HG03432 (cell line): ENCODE results near the gene LHFPL5.

Experiments used
- ATAC-seq: cut with Tn5 transposase; IDR thresholded peaks from one replicate; pipeline ENCODE4 v1.9.1; 2021; ENCODE audit warnings: mild to moderate bottlenecking, moderate library complexity; ENCODE audit not compliant: unreplicated experiment

LHFPL5 gene

DNA sequence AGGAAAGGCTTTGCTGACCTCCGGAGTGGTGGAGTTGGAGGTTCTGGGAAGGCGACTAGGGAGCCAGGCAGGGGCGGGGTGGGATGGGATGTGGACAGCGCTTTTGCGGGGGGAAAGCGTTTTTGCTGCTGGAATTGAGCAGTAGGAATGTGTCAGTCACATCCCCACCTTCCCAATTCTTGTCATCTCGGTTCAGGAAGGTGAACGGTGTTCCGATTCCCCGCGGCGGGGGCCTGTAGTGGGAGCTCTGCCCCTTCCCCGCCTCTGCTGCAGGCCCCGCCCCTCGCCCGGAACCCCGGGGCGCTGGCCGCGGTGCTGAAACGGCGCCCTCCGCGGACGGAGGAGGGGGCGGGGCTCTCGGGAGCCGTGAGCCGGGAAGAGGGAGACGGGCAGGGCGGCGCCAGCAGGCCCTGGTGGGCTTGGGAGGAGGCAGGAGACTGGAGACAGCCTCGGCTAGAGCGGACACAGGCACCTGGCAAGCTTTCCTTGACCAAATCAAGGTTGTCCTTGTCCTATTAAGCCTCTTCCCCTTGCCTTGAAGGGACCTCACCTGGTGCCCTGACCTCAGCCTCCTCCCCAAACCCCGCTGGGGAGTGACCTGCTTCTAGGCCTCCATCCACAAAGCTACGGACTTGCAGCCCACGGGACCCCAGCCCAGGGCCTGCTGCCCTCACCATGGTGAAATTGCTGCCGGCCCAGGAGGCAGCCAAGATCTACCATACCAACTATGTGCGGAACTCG is at the start of gene LHFPL5:
Gene LHFPL5, plus strand, starts transcription at position 357 of the 741 bp plus-strand sequence. Its CDS starts 319 bp downstream, at position 676.
- ATAC-seq = no peak

DNA sequence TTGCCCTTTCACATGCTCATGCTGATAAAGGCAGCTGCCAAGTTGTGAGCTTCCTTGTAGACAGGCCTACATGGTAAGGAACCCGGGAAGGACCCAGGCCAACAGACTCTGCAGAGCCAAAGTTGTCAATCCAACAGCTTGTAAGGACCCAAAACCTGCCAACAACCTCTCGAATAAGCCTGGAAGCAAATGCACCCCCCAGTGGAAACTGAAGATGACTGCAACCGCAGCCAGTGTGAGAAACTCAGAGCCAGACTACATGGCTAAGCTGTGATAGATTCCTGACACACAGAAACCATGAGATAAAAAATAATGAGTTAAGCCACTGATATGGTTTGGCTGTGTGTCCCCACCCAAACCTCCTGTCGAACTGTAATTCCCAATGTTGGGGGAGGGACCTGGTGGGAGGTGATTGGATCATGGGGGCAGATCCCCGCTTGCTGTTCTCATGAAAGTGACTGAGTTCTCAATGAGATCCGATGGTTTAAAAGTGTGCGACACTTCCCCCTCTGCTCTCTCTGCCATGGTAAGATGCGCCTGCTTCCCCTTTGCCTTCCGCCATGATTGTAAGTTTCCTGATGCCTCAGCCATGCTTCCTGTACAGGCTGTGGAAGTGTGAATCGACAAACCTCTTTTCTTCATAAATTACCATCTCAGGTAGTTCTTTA is 47.6 kb upstream of the LHFPL5 start:
- ATAC-seq = no peak

DNA sequence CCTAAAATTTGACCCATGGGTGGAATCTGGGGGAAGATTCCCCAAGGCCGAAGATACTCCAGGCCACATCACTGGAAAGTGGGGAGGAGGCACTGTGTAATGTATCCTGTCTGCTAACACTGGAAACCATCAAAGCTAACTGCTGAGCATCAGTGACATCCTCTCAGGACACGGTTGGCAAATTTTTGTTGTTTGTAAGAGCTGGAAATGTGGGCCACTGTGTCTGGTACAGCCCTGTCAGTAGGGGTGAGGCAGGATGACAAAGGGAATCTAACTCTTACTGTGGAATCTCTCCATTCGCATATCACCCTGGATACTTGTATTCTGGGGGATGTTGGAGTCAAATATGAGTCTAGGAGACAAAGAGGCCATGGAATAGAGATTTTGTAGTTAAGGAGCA is 45.7 kb upstream of the LHFPL5 start:
- no peak for ATAC-seq

DNA sequence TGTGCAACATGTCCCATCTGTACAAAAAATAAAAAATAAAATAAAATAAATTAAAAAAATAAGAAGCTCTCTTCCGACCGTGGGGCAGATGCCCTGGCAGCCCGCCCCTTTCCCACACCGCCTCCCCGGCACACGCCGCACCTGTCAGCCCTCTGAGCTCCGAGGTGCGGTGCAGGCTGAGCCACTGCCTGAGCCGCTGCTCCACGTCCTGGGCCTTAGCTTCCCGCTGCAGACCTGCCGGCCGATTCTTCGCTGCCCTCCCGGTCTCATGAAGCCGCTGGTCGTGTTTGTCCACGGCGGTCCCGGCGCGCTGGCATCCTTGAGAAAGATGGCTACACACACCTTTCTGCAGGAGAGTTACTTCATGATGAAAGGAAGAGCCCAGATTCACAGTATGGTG is 39.4 kb upstream of the LHFPL5 start:
- no peak for ATAC-seq

DNA sequence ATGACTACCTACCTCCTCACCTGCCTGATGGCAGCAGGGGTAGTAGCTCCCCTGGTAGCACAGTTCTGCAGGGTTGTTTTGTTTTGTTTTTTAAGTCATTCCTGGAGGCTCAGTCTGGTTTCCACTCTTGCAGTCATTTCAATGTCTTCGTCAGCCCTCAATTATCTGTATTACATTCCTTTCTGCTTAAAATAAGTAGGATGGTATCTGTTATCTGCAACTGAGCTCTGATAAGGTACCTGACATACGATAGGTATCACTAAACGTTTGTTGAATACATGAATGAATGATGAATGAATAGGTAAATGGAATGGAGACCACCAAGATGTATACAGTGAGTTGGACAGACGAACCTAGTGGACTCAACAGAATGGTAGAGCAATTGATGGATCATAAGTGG is 35.9 kb upstream of the LHFPL5 start:
- no peak for ATAC-seq

DNA sequence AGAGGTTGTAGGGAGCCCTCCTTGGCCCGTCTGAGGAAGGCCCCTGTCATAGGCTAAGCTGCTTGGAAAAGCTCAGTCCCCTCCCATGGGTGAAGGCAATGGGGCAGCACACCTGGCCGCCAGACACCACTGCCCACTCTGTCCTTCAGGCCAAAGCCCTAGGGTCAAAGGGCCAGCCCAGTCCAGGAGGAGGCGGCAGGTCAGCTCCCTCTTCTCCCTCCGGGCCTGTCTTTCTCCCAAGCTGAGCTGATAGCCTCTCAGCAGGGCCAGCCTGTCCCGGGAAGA is 33.9 kb upstream of the LHFPL5 start:
- ATAC-seq = no peak

DNA sequence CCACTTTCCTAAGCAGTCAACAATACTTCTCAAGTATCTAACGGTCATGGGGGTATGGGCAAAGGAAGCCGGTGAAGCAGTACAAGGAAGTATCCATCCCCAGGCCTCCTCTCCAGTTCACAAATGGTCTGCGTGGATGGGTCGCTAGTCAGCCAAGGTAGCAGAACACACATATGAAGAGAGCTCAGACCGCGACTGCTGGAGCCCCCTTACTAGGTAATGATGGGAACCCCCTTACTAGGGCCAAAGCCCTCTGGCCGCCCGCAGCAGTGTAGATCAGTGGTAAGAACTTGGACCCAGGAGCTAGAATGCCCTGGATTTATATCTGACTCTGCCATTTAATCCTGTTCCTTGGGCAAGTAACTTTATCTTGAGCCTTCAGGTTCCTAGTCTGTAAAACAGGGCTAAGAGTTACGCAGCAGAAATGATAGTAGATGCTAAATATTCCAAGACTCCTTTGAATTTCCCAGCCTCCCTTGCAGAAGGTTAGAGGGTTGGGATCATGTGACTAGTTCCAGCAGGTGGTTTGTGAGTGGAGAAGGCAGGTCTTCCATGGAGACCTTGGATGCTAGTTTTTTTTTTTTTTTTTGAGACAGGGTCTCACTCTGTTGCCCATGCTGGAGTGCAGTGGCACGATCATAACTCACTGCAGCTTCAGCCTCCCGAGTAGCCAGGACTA is 30.9 kb upstream of the LHFPL5 start:
- ATAC-seq = no peak

DNA sequence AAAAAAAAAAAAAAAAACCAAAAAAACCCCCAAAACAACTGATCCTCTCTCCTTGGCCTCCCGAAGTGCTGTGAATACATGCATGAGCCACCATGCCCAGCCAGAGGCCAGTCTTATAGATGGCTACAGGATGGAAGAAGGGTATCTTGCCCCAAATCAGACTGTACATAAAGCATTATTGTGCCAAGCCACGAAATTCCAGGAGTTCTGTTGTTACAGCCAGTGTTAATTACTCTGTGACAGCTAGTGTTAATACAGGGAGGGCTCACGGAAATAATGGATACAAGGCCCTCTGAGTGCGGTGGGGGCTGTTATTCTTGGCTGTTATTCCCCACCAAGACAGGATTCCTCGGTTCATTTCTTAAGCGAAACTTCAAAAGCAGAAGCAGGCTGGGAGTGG is 30.1 kb upstream of the LHFPL5 start:
- no peak for ATAC-seq

DNA sequence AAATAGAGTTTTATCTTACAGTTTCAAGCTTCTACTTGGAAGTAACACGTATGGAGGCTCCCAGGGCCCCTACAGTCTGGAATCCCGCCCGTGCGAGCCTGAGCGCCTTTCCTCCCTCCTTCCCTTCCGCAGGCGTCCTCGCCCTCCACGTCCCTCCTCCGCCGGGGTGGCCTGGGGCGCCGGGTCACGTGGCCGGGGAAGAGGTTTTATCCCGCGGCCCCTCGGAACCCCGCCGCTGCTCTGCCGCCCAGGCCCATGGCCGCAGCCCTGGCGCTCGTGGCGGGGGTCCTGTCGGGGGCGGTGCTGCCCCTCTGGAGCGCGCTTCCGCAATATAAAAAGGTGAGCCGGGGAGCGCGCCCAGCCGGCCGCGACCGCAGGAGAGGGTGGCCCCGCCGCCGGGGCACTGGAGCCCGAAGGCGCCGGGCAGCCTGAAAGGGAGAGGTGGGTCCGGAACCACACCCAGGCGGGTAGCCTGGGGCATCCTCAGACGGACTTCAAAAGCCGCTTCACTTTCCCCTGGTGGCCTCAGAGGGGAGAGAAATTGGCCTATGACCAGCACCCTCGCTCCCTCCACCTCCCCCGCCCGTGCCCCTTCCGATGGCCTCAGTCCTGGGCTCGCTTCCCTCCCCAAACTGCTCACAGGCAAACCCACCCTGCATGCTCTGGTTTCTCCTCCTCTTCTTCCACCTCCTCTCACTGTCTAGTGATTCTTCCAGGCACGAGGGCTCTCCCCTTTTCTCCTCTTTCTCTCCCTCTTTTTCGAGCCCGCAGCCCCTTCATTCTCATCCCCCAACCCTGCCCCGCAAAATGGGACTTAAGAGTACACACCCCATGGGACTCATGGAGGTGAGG is 28.6 kb upstream of the LHFPL5 start, which contains the start of gene CLPSL2:
Gene CLPSL2, plus strand, starts transcription at position 235 of the 852 bp plus-strand sequence. Its CDS starts 21 bp downstream, at position 256.
- no peak for ATAC-seq

DNA sequence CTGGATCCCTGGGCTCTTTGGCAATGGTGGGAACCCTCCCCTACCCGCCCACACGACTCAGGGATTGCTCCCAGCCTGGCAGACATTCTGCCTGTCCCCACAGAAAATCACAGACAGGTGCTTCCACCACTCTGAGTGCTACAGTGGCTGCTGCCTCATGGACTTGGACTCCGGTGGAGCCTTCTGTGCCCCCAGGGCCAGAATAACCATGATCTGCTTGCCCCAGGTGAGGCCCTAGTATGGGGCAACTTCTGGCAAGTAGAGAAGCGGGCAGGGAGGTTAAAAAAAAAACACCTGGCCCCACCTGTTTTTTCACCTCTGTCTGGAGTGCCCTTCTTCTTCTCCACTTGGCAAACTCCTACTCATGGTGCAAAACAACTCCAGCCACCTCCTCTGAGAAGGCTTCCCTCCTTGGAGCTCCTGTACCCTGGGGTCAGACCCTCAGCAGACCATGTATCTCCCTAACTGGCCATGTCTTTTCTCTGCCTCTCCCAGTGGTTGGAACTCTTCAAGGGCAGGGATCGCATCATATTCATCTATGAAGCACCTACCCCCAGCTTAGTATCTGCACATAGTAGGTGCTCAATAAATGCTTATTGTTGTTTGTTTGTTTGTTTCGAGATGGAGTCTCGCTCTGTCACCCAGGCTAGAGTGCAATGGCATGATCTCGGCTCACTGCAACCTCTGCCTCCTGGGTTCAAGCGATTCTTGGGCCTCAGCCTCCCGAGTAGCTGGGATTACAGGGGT is 27.6 kb upstream of the LHFPL5 start:
- no peak for ATAC-seq

DNA sequence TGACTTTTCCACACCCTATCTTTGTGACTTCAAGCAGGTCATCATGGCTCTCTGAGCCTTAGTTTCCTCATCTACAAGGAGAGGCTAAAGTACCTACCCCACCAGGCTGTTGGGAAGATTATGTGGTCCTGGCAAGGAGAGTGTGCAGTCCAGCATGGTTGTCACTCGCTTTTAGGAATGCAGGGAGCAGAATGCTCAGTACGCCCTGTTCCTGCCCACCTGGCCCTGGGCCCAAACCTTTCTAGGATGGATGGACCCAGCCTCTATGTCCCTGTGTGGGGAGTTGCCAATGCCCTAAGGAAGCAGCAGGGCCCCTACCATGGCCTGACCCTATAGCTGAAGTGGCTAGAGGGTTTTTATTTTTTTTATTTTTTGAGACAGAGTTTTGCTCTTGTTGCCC is 26.7 kb upstream of the LHFPL5 start:
- ATAC-seq = no peak

DNA sequence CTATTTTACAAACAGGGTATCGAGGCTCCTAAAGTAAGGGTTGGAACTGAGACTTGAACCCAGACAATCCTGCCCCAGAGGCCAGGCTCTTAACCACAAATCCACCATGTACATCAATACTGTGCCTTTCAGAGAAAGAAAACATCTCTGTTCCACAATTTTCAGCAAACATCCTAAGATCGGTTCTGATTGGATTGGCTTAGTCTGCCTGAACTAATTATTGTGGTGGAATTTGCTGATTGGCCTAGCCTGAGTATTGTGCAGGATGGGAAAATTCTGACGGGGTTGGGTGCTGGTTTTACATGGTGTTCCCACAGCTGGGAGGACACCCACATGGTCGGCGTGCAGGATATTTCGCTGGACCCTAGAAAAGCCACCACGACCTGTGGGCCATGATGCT is 24.4 kb upstream of the LHFPL5 start, which contains the start of gene CLPSL1:
Gene CLPSL1, plus strand, starts transcription at position 301 of the 400 bp plus-strand sequence. Its CDS starts 92 bp downstream, at position 393.
- ATAC-seq = no peak

DNA sequence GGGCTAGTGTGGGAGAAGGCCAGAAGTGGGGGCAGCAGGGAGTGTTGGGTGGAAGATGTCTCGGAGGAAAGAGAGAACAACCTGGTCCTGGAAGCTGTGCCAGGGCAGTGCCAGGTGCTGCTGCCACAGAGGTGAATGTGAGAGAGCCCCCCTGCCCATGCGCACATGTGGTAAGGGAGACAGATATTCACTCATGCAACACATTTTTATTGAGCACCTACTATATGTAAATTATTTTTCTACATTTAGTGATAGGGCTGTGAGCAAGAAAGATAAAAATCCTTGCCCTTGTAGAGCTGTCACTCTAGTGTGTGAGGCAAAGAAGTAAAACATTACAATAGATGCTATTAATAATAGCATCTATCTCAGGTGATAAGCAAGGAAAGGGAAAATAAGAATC is 23.9 kb upstream of the LHFPL5 start:
- ATAC-seq = no peak

DNA sequence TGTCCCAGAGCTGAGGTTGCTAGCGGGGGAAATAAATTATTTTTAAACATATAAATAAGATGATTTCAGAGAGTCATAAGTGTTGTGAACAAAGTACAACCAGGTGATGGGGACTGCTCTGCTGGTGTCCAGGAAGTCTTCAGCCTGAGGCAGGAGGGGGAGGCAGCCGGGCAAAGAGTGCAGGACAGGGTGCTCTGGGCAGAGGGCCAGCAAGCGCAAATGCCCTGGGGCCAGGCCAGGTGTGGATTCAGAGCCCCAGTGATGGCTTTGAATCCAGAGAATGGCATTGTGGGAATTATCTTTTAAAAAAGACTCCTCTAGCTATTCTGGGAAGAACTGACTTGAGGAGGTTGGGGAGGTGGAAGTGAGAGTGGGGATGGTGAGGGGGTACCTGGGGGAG is 22.7 kb upstream of the LHFPL5 start:
- no peak for ATAC-seq

DNA sequence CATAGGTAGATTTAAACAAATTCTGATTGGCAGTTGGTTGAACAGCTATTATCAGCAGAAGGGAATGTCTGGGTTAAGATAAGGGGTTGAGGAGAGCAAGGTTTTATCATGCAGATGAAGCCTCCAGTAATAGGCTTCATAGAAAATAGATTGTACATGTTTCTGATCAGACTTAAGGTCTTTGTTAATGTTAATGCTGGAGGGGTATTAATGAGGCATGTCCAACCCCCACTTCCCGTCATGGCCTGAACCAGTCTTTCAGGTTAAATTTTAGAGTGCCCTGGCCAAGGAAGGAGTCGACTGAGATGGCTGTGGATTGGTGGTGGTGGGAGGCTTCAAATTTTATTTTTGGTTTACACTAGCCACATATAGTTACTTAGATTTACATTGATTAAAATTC is 21.0 kb upstream of the LHFPL5 start:
- no peak for ATAC-seq

DNA sequence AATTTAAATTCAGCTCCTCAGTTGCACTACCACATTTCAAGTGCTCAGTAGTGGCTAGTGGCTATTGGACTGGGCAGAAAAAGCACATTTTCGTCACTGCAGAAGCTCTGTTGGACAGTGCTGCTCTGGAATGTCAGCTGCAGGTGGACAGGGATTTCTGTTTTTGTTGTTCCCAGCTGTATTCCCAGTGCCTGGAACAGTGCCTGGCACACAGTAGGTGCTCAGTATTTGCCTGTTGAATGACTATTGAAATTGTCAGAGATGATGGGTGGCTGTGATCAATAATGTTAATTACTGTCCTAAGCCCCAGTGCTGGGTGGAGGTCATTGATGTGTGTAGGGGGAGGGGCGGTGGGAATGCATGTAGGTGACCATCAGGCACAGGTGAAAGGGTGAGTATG is 18.9 kb upstream of the LHFPL5 start:
- no peak for ATAC-seq

DNA sequence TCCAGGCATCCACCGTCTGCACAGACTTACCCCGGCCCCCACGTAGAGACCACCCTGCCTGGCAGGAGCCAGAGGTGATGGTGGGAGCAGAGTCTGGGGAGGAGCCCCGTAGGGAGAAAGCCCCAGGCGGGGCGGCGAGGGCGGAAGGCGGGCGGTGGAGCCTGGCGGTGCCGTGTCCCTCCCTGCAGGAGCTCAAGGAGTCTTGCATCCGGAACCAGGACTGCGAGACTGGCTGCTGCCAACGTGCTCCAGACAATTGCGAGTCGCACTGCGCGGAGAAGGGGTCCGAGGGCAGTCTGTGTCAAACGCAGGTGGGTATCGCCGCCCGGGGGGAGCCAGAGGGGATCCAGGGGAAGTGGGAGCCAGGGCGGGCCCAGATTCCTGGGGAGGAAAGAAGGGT is 18.3 kb upstream of the LHFPL5 start:
- no peak for ATAC-seq

DNA sequence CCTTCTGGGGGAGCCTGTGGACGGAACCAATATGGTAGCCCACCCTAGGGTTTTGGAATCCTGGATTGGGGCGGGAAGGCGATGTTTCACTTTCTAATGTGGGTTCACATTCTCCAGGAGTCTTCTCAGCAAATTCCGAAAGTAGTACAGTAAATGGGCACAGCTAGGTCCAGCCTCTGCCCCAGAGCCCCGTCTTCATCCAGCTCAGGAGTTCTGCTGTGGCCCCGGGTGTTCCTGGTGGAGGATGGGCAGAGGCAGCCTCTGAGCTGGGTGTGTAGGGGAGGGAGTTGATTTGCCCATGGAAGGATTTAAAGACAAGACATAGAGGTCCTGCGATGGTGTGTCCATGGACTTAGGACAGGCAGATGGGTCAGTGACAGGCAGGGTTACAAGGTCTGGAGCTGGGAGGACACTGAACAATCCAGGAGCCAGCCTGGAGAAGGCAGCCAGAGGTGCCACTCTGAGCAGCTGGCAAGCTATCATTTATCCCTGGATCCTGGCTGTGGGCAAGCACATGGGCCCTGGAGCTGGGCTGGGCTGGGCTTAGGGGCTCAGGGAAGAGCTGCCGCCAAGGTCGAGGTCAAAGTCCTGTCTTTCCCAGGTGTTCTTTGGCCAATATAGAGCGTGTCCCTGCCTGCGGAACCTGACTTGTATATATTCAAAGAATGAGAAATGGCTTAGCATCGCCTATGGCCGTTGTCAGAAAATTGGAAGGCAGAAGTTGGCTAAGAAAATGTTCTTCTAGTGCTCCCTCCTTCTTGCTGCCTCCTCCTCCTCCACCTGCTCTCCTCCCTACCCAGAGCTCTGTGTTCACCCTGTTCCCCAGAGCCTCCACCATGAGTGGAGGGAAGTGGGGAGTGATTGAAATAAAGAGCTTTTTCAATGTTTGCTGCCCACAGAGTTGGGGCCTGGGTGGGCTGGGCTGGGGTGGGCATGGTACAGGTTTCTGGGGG is 17.6 kb upstream of the LHFPL5 start:
- no peak for ATAC-seq

DNA sequence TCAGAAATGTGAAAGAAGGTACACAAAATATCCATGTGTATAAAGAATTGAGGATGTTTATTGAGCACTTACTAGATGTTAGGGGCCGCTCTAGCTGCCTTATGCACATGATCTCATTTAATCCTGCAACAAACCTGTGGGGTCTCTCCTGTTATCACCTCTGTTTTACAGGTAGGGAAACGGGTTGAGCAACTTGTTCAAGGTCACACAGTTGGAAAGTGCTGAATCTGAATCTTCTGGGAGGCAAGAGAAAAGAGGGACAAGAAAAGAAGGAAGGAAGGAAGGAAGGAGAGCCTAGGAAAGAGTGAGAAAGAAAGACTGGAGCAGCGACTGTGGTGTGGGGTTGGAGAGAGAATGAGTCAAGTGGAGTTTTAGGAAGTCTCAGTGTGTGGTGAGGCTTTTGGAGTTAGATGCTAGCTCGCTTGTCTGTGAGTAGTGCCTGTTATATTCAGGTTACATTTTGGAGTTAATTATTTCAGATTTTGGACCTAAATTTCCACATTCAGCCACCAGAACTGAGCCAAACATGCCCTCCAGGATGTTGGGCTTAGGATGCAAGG is 16.6 kb upstream of the LHFPL5 start:
- ATAC-seq = no peak
